ENCODE measurements around the gene TMOD1.
A peak's percentile ranks its signal among the peaks of the same experiment; 100 is the strongest.

- TF ChIP-seq CTCF (IDR thresholded peaks at IDR 0.05; ENCODE audit: control extremely low read depth in 1 of 3, insufficient read depth in 1 of 3, low read depth in 1 of 3, low read length in 3 of 3) (peak; percentile 73 to 80 (median 77)), POLR2A (IDR thresholded peaks at IDR 0.05; ENCODE audit: control extremely low read depth in 1 of 2, low read depth in 2 of 2, low read length in 2 of 2) (no peak)
These were observed 31.4 kb upstream of the TMOD1 start for GRCh38 chr9:97470076-97470475.

Data from H1 (cell line).